HCT116 (cell line): Measurements from ENCODE around the gene NHSL2.

Experiments used
- CBX3 ChIP-seq: IDR thresholded peaks from 2 replicates; pipeline ENCODE4 v1.6.1; 2012; ENCODE audit warnings: low read depth
- CEBPB ChIP-seq: IDR thresholded peaks from 2 replicates; pipeline ENCODE4 v1.6.1; 2012; ENCODE audit warnings: low read depth
- CTCF ChIP-seq, 3 experiments: fragments of 200-600 bp in 1 of 3; sonication (generic) in 1 of 3; IDR thresholded peaks in 2 of 3; conservative IDR thresholded peaks in 1 of 3; 2 replicates each; pipeline ENCODE4 v1.5.1; 2012 to 2017; ENCODE audit warnings: low read depth in 2 of 3, low read length in 2 of 3, antibody characterized with exemption in 1 of 3, borderline replicate concordance in 1 of 3, control low read depth in 1 of 3, mild to moderate bottlenecking in 1 of 3, mixed read lengths in 1 of 3, mixed run types in 1 of 3, moderate library complexity in 1 of 3; ENCODE audit not compliant: insufficient read depth in 1 of 3
- EZH2 ChIP-seq: fragments of 200-600 bp; sonication (generic); IDR thresholded peaks from 2 replicates; pipeline ENCODE4 v1.6.1; 2017; ENCODE audit warnings: antibody characterized with exemption, mixed run types
- EZH2phosphoT487 ChIP-seq: fragments of 200-600 bp; IDR thresholded peaks from 2 replicates; pipeline ENCODE4 v1.6.1; 2018; ENCODE audit warnings: antibody characterized with exemption, borderline replicate concordance
- JUND ChIP-seq: IDR thresholded peaks from 2 replicates; pipeline ENCODE4 v1.6.1; 2012
- POLR2A ChIP-seq: IDR thresholded peaks from 2 replicates; pipeline ENCODE4 v1.7.0; 2011; ENCODE audit warnings: borderline replicate concordance; ENCODE audit not compliant: insufficient read depth, insufficient read length; ENCODE audit errors: extremely low read depth
- POLR2AphosphoS5 ChIP-seq: IDR thresholded peaks from 2 replicates; pipeline ENCODE4 v1.6.1; 2011; ENCODE audit warnings: mild to moderate bottlenecking, low read depth, low read length, moderate library complexity
- RAD21 ChIP-seq: IDR thresholded peaks from 2 replicates; pipeline ENCODE4 v1.6.1; 2012; ENCODE audit warnings: low read depth, mild to moderate bottlenecking
- REST ChIP-seq: IDR thresholded peaks from 2 replicates; pipeline ENCODE4 v1.6.1; 2012; ENCODE audit warnings: low read depth
- SP1 ChIP-seq: IDR thresholded peaks from 2 replicates; pipeline ENCODE4 v1.6.1; 2012; ENCODE audit warnings: low read depth
- ZBTB33 ChIP-seq: IDR thresholded peaks from 2 replicates; pipeline ENCODE4 v1.6.1; 2011; ENCODE audit warnings: mild to moderate bottlenecking, low read length, moderate library complexity; ENCODE audit not compliant: insufficient replicate concordance; ENCODE audit errors: extremely low read depth
- ZFX ChIP-seq: fragments of 450-650 bp; IDR thresholded peaks from 2 replicates; pipeline ENCODE4 v1.6.1; 2017
- ZNF274 ChIP-seq: fragments of 200-500 bp; sonication (Bioruptor generic); IDR thresholded peaks from 2 replicates; pipeline ENCODE4 v1.6.1; 2014; ENCODE audit warnings: mild to moderate bottlenecking, low read depth, low read length, inconsistent platforms

- TF ChIP-seq RAD21 = no peak
- no peak for TF ChIP-seq EZH2phosphoT487
- no peak for TF ChIP-seq POLR2AphosphoS5
- no peak for TF ChIP-seq POLR2A
- TF ChIP-seq SP1 = no peak
- TF ChIP-seq CTCF (IDR thresholded peaks at IDR 0.05 in 2 of 3, conservative IDR thresholded peaks at IDR 0.05 in 1 of 3; ENCODE audit: borderline replicate concordance in 1 of 3, insufficient read depth in 1 of 3, low read depth in 2 of 3, low read length in 2 of 3) = no peak
- no peak for TF ChIP-seq CEBPB
- no peak for TF ChIP-seq REST
- TF ChIP-seq ZBTB33 = no peak
- TF ChIP-seq JUND = no peak
- TF ChIP-seq EZH2 = no peak
- no peak for TF ChIP-seq ZFX
- TF ChIP-seq CBX3 = no peak
- no peak for TF ChIP-seq ZNF274
Observed at GRCh38 chrX:72086995-72087394, 176.3 kb downstream of the NHSL2 start.
